OCI-LY3 (cell line): ENCODE results near the gene CELF6.

ENCODE experiments used
- EZH2phosphoT487 ChIP-seq: fragments of 200-600 bp; shearing (Covaris generic); IDR thresholded peaks from 2 replicates; pipeline ENCODE4 v1.6.1; 2018; ENCODE audit warnings: antibody characterized with exemption, mixed run types, low read depth
- TF ChIP-seq, protein P1 (sequence below): fragments of 200-600, 300-600 bp; sonication (generic); IDR thresholded peaks from 2 replicates; pipeline ENCODE4 v1.5.1; 2014; ENCODE audit warnings: antibody characterized with exemption, low read length, low read depth

DNA sequence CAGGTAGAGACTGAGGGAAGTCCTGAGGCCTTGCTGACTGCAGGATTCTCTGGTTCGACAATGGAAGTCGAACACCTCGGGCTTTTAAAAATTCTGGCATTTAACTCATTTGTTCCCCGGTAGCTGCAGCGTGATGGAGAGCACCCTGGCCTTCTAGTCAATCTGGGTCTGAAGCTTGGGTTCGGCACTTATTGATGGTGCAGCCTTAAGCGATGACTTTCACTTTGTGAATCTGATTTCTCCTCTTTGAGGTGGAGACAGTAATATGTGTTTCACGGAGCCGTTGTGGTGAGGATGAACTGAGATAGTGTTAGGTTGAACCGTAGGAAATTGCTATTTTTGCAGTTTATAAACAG is 47.0 kb downstream of the CELF6 start:
- TF ChIP-seq, protein P1, sequence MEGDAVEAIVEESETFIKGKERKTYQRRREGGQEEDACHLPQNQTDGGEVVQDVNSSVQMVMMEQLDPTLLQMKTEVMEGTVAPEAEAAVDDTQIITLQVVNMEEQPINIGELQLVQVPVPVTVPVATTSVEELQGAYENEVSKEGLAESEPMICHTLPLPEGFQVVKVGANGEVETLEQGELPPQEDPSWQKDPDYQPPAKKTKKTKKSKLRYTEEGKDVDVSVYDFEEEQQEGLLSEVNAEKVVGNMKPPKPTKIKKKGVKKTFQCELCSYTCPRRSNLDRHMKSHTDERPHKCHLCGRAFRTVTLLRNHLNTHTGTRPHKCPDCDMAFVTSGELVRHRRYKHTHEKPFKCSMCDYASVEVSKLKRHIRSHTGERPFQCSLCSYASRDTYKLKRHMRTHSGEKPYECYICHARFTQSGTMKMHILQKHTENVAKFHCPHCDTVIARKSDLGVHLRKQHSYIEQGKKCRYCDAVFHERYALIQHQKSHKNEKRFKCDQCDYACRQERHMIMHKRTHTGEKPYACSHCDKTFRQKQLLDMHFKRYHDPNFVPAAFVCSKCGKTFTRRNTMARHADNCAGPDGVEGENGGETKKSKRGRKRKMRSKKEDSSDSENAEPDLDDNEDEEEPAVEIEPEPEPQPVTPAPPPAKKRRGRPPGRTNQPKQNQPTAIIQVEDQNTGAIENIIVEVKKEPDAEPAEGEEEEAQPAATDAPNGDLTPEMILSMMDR = no peak
- TF ChIP-seq EZH2phosphoT487 = no peak
